Neuron (in vitro differentiated cells): ENCODE data around the gene RELCH.

Experiments used
- H2AFZ ChIP-seq: one replicate; pipeline ENCODE4 v1.6.1; 2013; ENCODE audit warnings: low read depth, mild to moderate bottlenecking, inconsistent platforms, low read length, moderate library complexity
- H3K27me3 ChIP-seq: one replicate; pipeline ENCODE4 v1.6.1; 2013; ENCODE audit warnings: low read length; ENCODE audit not compliant: insufficient read depth
- H3K36me3 ChIP-seq: one replicate; pipeline ENCODE4 v1.6.1; 2013; ENCODE audit warnings: low read length; ENCODE audit not compliant: insufficient read depth
- H3K4me1 ChIP-seq: one replicate; pipeline ENCODE4 v1.6.1; 2013; ENCODE audit warnings: low read length; ENCODE audit not compliant: insufficient read depth
- H3K4me3 ChIP-seq: 2 replicates; pipeline ENCODE4 v1.5.1; 2013; ENCODE audit warnings: mild to moderate bottlenecking, low read length, moderate library complexity
- H3K9me3 ChIP-seq: one replicate; pipeline ENCODE4 v1.6.1; 2013; ENCODE audit warnings: low read length

Gene RELCH

GRCh38 chr18:62199629-62200028, 12.6 kb downstream of the RELCH start:
- Histone ChIP-seq H3K36me3 (no peaks in the 10 kb centered on the region), H3K27me3 (no peaks in the 10 kb centered on the region), H3K4me1 (no peaks in the 10 kb centered on the region), H2AFZ (no peak overlapping the region), H3K4me3 (no peak overlapping the region), H3K9me3 (peaks cover 2% of the 10 kb centered on the region)

- Histone ChIP-seq H3K4me3 (no peak overlapping the region), H3K36me3 (no peaks in the 10 kb centered on the region), H3K4me1 (no peaks in the 10 kb centered on the region), H2AFZ (no peak overlapping the region), H3K27me3 (no peaks in the 10 kb centered on the region), H3K9me3 (peaks cover 2% of the 10 kb centered on the region)
These were observed 13.3 kb downstream of the RELCH start for GRCh38 chr18:62200121-62200914.

DNA sequence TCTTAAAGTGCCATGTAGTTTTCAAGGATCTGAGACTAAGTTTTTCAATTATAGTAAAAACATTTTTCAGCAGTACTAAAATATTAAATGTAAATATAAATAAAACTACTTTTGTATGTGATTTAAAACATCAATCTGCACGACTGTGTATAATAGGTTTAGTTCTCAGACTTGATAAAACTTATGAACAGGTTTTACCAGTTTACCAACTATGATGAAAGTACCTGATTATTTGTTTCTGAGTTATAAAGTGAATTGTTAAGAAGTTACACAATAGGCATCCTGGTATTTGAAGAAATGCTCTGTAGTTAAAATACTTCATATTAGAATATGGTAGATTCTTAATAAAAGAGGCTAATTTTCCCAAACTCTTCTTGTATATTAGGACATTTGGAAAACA, 14.8 kb downstream of the RELCH start:
- no peak overlapping the region for H2AFZ ChIP-seq
- no peaks in the 10 kb centered on the region for H3K36me3 ChIP-seq
- no peak overlapping the region for H3K4me3 ChIP-seq
- H3K27me3 ChIP-seq, result no peaks in the 10 kb centered on the region
- no peaks in the 10 kb centered on the region for H3K4me1 ChIP-seq
- peaks cover 2% of the 10 kb centered on the region for H3K9me3 ChIP-seq

- peaks cover 2% of the 10 kb centered on the region for H3K9me3 ChIP-seq
- H3K27me3 ChIP-seq, result no peaks in the 10 kb centered on the region
- H3K36me3 ChIP-seq, result no peaks in the 10 kb centered on the region
- H3K4me3 ChIP-seq, result no peak overlapping the region
- H2AFZ ChIP-seq, result no peak overlapping the region
- no peaks in the 10 kb centered on the region for H3K4me1 ChIP-seq
These were observed 18.8 kb downstream of the RELCH start for GRCh38 chr18:62205824-62206223.

GRCh38 chr18:62206593-62206992, 19.5 kb downstream of the RELCH start:
- Histone ChIP-seq H3K4me1 (no peaks in the 10 kb centered on the region), H2AFZ (no peak overlapping the region), H3K27me3 (no peaks in the 10 kb centered on the region), H3K4me3 (no peak overlapping the region), H3K36me3 (peaks cover 3% of the 10 kb centered on the region), H3K9me3 (peaks cover 2% of the 10 kb centered on the region)

DNA sequence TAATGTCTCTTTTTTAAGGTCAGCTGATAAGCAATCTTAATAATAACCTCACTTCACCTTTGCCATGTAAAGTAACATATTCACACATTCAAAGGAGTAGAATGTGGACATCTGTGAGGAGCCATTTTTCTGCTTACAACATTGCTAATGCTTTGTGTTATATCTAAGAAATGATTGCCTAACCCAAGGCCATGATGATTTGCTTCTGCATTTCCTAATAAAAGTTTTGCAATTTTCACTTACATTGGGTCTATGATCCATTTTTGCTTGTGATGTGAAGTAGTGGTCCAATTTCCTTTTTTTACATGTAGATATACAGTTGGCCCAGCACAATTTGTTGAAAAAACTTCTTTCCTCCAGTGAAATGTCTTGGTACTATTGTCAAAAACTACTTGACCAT, 22.0 kb downstream of the RELCH start:
- peaks cover 14% of the 10 kb centered on the region for H3K36me3 ChIP-seq

GRCh38 chr18:62210138-62210537, 23.1 kb downstream of the RELCH start:
- Histone ChIP-seq H3K4me3 (no peak overlapping the region), H3K36me3 (peaks cover 24% of the 10 kb centered on the region), H3K4me1 (no peaks in the 10 kb centered on the region), H3K27me3 (no peaks in the 10 kb centered on the region), H2AFZ (no peak overlapping the region), H3K9me3 (no peaks in the 10 kb centered on the region)

More for the DNA sequence above, 22.0 kb downstream of the RELCH start:
- H3K27me3 ChIP-seq, result no peaks in the 10 kb centered on the region
- no peak overlapping the region for H2AFZ ChIP-seq
- H3K4me3 ChIP-seq, result no peak overlapping the region
- peaks cover 2% of the 10 kb centered on the region for H3K9me3 ChIP-seq
- no peaks in the 10 kb centered on the region for H3K4me1 ChIP-seq

GRCh38 chr18:62211325-62211828, 24.3 kb downstream of the RELCH start:
- no peak overlapping the region for H3K4me3 ChIP-seq
- H3K36me3 ChIP-seq, result peaks cover 28% of the 10 kb centered on the region
- no peaks in the 10 kb centered on the region for H3K4me1 ChIP-seq
- no peak overlapping the region for H2AFZ ChIP-seq
- H3K9me3 ChIP-seq, result no peaks in the 10 kb centered on the region
- no peaks in the 10 kb centered on the region for H3K27me3 ChIP-seq

- H3K36me3 ChIP-seq, result peaks cover 30% of the 10 kb centered on the region
- no peaks in the 10 kb centered on the region for H3K9me3 ChIP-seq
- no peak overlapping the region for H2AFZ ChIP-seq
- H3K27me3 ChIP-seq, result no peaks in the 10 kb centered on the region
- no peak overlapping the region for H3K4me3 ChIP-seq
- no peaks in the 10 kb centered on the region for H3K4me1 ChIP-seq
These were observed 27.7 kb downstream of the RELCH start for GRCh38 chr18:62214790-62215189.

GRCh38 chr18:62224229-62224628, 37.2 kb downstream of the RELCH start:
- H3K4me1 ChIP-seq, result no peaks in the 10 kb centered on the region
- H3K36me3 ChIP-seq, result peaks cover 55% of the 10 kb centered on the region
- no peak overlapping the region for H3K4me3 ChIP-seq
- H3K27me3 ChIP-seq, result no peaks in the 10 kb centered on the region
- no peak overlapping the region for H2AFZ ChIP-seq
- peaks cover 7% of the 10 kb centered on the region for H3K9me3 ChIP-seq

DNA sequence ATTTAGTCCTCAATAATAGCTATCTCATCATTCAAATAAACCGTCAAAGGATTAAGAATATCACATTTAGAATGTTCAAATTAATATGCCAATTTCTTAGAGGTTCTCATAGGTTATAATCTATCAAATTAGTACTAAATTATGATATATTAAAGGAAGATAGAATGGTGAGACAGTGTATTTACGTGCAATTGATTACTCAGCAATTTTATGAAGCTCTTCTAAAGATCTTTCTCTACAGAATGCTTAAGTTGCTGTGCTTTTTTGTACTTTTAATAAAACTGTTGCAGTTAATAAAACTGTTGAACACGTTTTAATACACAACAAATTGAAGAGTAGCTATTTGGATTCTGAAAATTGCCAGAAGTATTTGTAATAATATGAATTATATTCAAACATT, 39.0 kb downstream of the RELCH start:
- H3K36me3 ChIP-seq, result peaks cover 72% of the 10 kb centered on the region
- peaks cover 7% of the 10 kb centered on the region for H3K9me3 ChIP-seq
- no peak overlapping the region for H2AFZ ChIP-seq
- H3K27me3 ChIP-seq, result no peaks in the 10 kb centered on the region
- H3K4me1 ChIP-seq, result no peaks in the 10 kb centered on the region
- no peak overlapping the region for H3K4me3 ChIP-seq

GRCh38 chr18:62236252-62236651, 49.2 kb downstream of the RELCH start:
- no peak overlapping the region for H3K4me3 ChIP-seq
- H3K27me3 ChIP-seq, result no peaks in the 10 kb centered on the region
- H3K9me3 ChIP-seq, result no peaks in the 10 kb centered on the region
- H3K36me3 ChIP-seq, result peaks cover 22% of the 10 kb centered on the region
- H3K4me1 ChIP-seq, result no peaks in the 10 kb centered on the region
- no peak overlapping the region for H2AFZ ChIP-seq

- Histone ChIP-seq H3K9me3 (no peaks in the 10 kb centered on the region), H3K36me3 (peaks cover 11% of the 10 kb centered on the region), H3K27me3 (no peaks in the 10 kb centered on the region), H3K4me3 (no peak overlapping the region), H3K4me1 (no peaks in the 10 kb centered on the region), H2AFZ (no peak overlapping the region)
These were observed 52.4 kb downstream of the RELCH start for GRCh38 chr18:62239475-62239874.

GRCh38 chr18:62242955-62243354, 55.9 kb downstream of the RELCH start:
- no peaks in the 10 kb centered on the region for H3K4me1 ChIP-seq
- no peak overlapping the region for H3K4me3 ChIP-seq
- H3K9me3 ChIP-seq, result no peaks in the 10 kb centered on the region
- H2AFZ ChIP-seq, result no peak overlapping the region
- H3K27me3 ChIP-seq, result no peaks in the 10 kb centered on the region
- peaks cover 18% of the 10 kb centered on the region for H3K36me3 ChIP-seq
